ENCODE data around the gene MTCH1. TPM values are rescaled to one million over a fixed set of nuclear protein-coding genes. Genes with fewer than 3 reads are reported as not detected.

Gene MTCH1
- total RNA-seq, 1 experiment from 2014 or later: 178 TPM

DNA sequence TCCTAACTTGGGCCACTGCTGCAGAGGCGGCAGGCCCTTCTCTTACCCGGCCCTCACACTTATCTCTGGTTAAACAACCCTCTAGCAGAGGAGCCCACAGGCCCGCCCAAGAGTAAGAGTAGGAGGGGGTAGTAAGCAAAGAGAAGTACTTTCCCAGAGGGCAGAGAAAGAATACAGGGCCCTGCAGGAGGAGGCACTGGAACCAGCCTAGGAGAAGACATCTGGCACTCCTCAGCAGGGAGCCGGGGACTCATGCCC is 10.1 kb downstream of the MTCH1 start:
- intact Hi-C loops (cut with micrococcal nuclease; ENCODE audit: unreplicated experiment): loop anchor here (5.0 kb wide), 1 partner anchor 41 kb away; no protein-coding TSS in a partner anchor
- Histone ChIP-seq H3K4me1 (no peaks in the 10 kb centered on the region), H3K27me3 (replicated peaks; ENCODE audit: control insufficient read depth, insufficient read depth, low read length) (no peaks in the 10 kb centered on the region), H3K4me3 (ENCODE audit: low read depth, low read length) (no peak overlapping the region), H3K9me3 (no peaks in the 10 kb centered on the region), H3K36me3 (ENCODE audit: control insufficient read depth, insufficient read depth, low read length) (peaks cover 8% of the 10 kb centered on the region)
- Mint-ChIP-seq H3K27me3 (ENCODE audit: insufficient read depth, unreplicated experiment) (no peaks in the 10 kb centered on the region), H3K4me1 (ENCODE audit: low read depth, unreplicated experiment) (no peaks in the 10 kb centered on the region), H3K27ac (ENCODE audit: unreplicated experiment) (no peak overlapping the region), H3K36me3 (ENCODE audit: insufficient read depth, unreplicated experiment) (peaks cover 71% of the 10 kb centered on the region), H3K9me3 (ENCODE audit: unreplicated experiment) (no peaks in the 10 kb centered on the region), H3K4me3 (ENCODE audit: unreplicated experiment) (no peak overlapping the region)
- DNase-seq: no peak
- BruUV-seq (replicated peaks): no TSS peak
- TF ChIP-seq, protein P1, sequence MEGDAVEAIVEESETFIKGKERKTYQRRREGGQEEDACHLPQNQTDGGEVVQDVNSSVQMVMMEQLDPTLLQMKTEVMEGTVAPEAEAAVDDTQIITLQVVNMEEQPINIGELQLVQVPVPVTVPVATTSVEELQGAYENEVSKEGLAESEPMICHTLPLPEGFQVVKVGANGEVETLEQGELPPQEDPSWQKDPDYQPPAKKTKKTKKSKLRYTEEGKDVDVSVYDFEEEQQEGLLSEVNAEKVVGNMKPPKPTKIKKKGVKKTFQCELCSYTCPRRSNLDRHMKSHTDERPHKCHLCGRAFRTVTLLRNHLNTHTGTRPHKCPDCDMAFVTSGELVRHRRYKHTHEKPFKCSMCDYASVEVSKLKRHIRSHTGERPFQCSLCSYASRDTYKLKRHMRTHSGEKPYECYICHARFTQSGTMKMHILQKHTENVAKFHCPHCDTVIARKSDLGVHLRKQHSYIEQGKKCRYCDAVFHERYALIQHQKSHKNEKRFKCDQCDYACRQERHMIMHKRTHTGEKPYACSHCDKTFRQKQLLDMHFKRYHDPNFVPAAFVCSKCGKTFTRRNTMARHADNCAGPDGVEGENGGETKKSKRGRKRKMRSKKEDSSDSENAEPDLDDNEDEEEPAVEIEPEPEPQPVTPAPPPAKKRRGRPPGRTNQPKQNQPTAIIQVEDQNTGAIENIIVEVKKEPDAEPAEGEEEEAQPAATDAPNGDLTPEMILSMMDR (IDR thresholded peaks at IDR 0.05; ENCODE audit: insufficient read depth in 1 of 2, low read depth in 1 of 2, low read length in 1 of 2, severe bottlenecking in 1 of 2, unreplicated experiment in 1 of 2): no peak
- ChIA-PET POLR2A (no interaction called here), CTCF (interaction anchor here (1.1 kb wide), 1 partner anchor 236 kb away, joined by 3 read pairs; no protein-coding TSS in a partner anchor)

DNA sequence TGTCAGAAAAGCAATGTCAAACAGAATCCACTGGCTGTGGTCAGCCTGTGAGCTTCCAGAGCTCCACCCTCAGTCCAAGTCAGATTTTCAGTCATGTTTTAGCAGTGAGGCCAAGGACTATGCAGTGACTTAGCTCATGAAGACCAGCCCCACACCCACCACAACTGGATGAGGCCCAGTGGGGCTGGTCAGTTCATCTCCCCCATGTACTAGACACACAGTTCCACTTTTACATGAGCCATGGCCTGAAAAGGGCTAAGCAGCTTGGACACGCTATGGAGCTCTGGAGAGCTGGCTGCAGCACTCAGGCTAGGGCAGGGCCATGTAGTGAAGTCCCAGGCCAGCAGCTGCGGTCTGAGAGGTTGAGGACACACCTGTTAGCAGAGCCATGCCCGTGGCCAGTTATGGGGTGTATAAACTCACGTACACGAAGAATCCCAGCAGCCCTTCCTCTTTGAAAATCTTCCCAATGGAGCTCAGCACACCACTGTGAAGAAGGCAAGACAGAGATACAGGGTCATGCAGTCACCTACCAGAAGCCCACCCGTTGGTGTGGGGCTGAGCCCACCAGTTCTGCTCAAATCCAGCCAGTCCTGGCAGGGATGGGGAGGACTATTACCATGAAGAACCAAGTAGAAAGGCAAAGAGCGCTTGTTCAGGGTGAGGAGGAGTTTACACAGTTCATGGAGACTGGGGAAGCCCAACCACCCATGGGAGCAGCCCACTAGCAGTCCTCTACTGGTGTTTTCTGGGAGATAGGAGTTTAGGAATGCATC is 10.6 kb downstream of the MTCH1 start:
- H3K4me1 ChIP-seq: no peaks in the 10 kb centered on the region
- Mint-ChIP-seq H3K4me3 (ENCODE audit: unreplicated experiment) (no peak overlapping the region), H3K9me3 (ENCODE audit: unreplicated experiment) (no peaks in the 10 kb centered on the region), H3K27ac (ENCODE audit: unreplicated experiment) (no peak overlapping the region), H3K36me3 (ENCODE audit: insufficient read depth, unreplicated experiment) (peaks cover 65% of the 10 kb centered on the region), H3K27me3 (ENCODE audit: insufficient read depth, unreplicated experiment) (no peaks in the 10 kb centered on the region), H3K4me1 (ENCODE audit: low read depth, unreplicated experiment) (no peaks in the 10 kb centered on the region)
- ChIA-PET CTCF (interaction anchor here (1.1 kb wide), 1 partner anchor 237 kb away, joined by 3 read pairs; no protein-coding TSS in a partner anchor), POLR2A (no interaction called here)
- DNase-seq: no peak
- BruUV-seq (replicated peaks): no TSS peak
- no peaks in the 10 kb centered on the region for H3K9me3 ChIP-seq
- no peaks in the 10 kb centered on the region for H3K27me3 ChIP-seq (replicated peaks; ENCODE audit: control insufficient read depth, insufficient read depth, low read length)
- H3K4me3 ChIP-seq (ENCODE audit: low read depth, low read length): no peak overlapping the region
- TF ChIP-seq, protein P1 (IDR thresholded peaks at IDR 0.05; ENCODE audit: insufficient read depth in 1 of 2, low read depth in 1 of 2, low read length in 1 of 2, severe bottlenecking in 1 of 2, unreplicated experiment in 1 of 2): no peak
- H3K36me3 ChIP-seq (ENCODE audit: control insufficient read depth, insufficient read depth, low read length): peaks cover 6% of the 10 kb centered on the region
- intact Hi-C loops (cut with micrococcal nuclease; ENCODE audit: unreplicated experiment): loop anchor here (5.0 kb wide), 1 partner anchor 42 kb away; no protein-coding TSS in a partner anchor

DNA sequence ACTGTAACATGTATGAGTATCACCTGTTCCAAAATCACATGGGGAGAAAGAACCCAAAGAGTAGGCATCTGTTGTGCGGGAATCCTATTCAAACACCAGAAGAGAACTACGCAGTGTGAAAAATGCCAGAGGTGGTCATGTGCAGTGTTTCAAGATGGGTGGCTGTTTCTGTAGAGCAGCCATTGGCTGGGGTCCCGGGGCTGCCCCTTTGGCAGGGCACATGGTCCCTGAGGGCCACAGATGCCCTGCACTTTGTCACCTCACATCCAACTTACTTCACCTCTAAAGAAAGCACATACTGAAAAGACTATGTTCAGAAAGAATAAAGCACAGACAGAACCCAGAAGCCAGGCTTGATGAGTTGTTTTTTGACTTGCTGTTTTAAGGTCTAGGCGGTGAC is 12.3 kb downstream of the MTCH1 start:
- Histone ChIP-seq H3K4me3 (ENCODE audit: low read depth, low read length) (no peak overlapping the region), H3K27me3 (replicated peaks; ENCODE audit: control insufficient read depth, insufficient read depth, low read length) (no peaks in the 10 kb centered on the region), H3K36me3 (ENCODE audit: control insufficient read depth, insufficient read depth, low read length) (peaks cover 6% of the 10 kb centered on the region), H3K4me1 (no peaks in the 10 kb centered on the region), H3K9me3 (no peaks in the 10 kb centered on the region)
- H3K9me3 Mint-ChIP-seq (ENCODE audit: unreplicated experiment): no peaks in the 10 kb centered on the region
- H3K27me3 Mint-ChIP-seq (ENCODE audit: insufficient read depth, unreplicated experiment): no peaks in the 10 kb centered on the region
- TF ChIP-seq, protein P1 (IDR thresholded peaks at IDR 0.05; ENCODE audit: insufficient read depth in 1 of 2, low read depth in 1 of 2, low read length in 1 of 2, severe bottlenecking in 1 of 2, unreplicated experiment in 1 of 2): no peak
- H3K4me1 Mint-ChIP-seq (ENCODE audit: low read depth, unreplicated experiment): no peaks in the 10 kb centered on the region
- CTCF ChIA-PET: no interaction called here
- H3K27ac Mint-ChIP-seq (ENCODE audit: unreplicated experiment): no peak overlapping the region
- intact Hi-C loops (cut with micrococcal nuclease; ENCODE audit: unreplicated experiment): no loop called here
- POLR2A ChIA-PET: no interaction called here
- H3K4me3 Mint-ChIP-seq (ENCODE audit: unreplicated experiment): no peak overlapping the region
- no peak for DNase-seq
- no TSS peak for BruUV-seq (replicated peaks)
- H3K36me3 Mint-ChIP-seq (ENCODE audit: insufficient read depth, unreplicated experiment): peaks cover 57% of the 10 kb centered on the region
